GM19463 (cell line): ENCODE measurements around the gene UMOD.
"Not testable (repeated sequence)": the region's sequence is repeated elsewhere in the genome, so short reads cannot be mapped to it uniquely, and the experiment has no call there.

Experiments used
- ATAC-seq: cut with Tn5 transposase; IDR thresholded peaks from one replicate; pipeline ENCODE4 v1.9.1; 2021; ENCODE audit warnings: mild to moderate bottlenecking, moderate library complexity; ENCODE audit not compliant: unreplicated experiment

The UMOD gene

GRCh38 chr16:20321671-20322070, 30.8 kb downstream of the UMOD start:
- ATAC-seq = no peak

GRCh38 chr16:20321051-20321450, 31.5 kb downstream of the UMOD start:
- not testable (repeated sequence) for ATAC-seq

GRCh38 chr16:20320592-20320991, 31.9 kb downstream of the UMOD start:
- ATAC-seq = no peak

- ATAC-seq = no peak
Observed at GRCh38 chr16:20320178-20320577, 32.3 kb downstream of the UMOD start.

- ATAC-seq = no peak
Observed at GRCh38 chr16:20319406-20319805, 33.1 kb downstream of the UMOD start.

GRCh38 chr16:20318437-20318836, 34.1 kb downstream of the UMOD start:
- no peak for ATAC-seq

- no peak for ATAC-seq
Observed at GRCh38 chr16:20318006-20318405, 34.5 kb downstream of the UMOD start.

- ATAC-seq = no peak
Observed at GRCh38 chr16:20317117-20317516, 35.4 kb downstream of the UMOD start.

GRCh38 chr16:20316715-20317114, 35.8 kb downstream of the UMOD start:
- ATAC-seq = no peak

GRCh38 chr16:20315764-20316163, 36.8 kb downstream of the UMOD start:
- ATAC-seq = no peak

GRCh38 chr16:20314575-20314974, 37.9 kb downstream of the UMOD start:
- no peak for ATAC-seq

GRCh38 chr16:20313741-20314140, 38.8 kb downstream of the UMOD start:
- ATAC-seq = no peak

- ATAC-seq = not testable (repeated sequence)
Observed at GRCh38 chr16:20312536-20313095, 39.9 kb downstream of the UMOD start.

GRCh38 chr16:20311548-20311947, 41.0 kb downstream of the UMOD start:
- ATAC-seq = no peak

GRCh38 chr16:20310421-20311395, 41.8 kb downstream of the UMOD start:
- no peak for ATAC-seq

GRCh38 chr16:20309786-20310185, 42.7 kb downstream of the UMOD start:
- ATAC-seq = no peak

GRCh38 chr16:20308801-20309590, 43.5 kb downstream of the UMOD start:
- ATAC-seq = no peak

- ATAC-seq = no peak
Observed at GRCh38 chr16:20308266-20308665, 44.2 kb downstream of the UMOD start.

GRCh38 chr16:20307791-20308190, 44.7 kb downstream of the UMOD start:
- no peak for ATAC-seq

GRCh38 chr16:20307240-20307671, 45.3 kb downstream of the UMOD start:
- no peak for ATAC-seq

GRCh38 chr16:20306401-20306800, 46.1 kb downstream of the UMOD start:
- ATAC-seq = no peak
